ENCODE data around the gene CEBPG.

CEBPG gene

DNA sequence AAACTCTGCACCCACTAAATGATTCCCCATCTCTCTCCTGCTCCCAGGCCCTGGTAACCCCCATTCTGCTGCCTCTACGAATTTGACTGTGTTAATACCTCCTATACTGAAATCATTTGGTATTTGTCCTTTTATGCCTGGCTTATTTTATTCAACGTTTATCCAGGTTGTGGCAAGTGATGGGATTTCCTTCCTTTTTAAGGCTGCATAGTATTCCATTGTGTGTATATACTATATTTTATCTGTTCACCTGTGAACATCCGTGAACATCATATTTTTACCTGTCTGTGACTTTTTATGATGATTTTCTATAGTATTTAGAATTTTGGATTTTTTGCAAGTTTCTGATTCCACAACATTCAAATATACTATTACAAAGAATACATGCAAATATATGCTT is 13.9 kb upstream of the CEBPG start:
- Histone ChIP-seq H2AFZ (ENCODE audit: low read length) (no peak overlapping the region), H2BK5ac (ENCODE audit: low read length) (no peak overlapping the region), H3K4me3 (ENCODE audit: low read length in 2 of 2) (no peak overlapping the region), H3K79me1 (ENCODE audit: low read depth, low read length) (no peaks in the 10 kb centered on the region), H2AK5ac (ENCODE audit: low read depth, low read length) (no peak overlapping the region), H2BK15ac (ENCODE audit: low read length) (no peak overlapping the region), H4K91ac (ENCODE audit: low read depth, low read length, poor library complexity) (no peak overlapping the region), H3K9ac (ENCODE audit: low read depth, low read length, poor library complexity) (no peak overlapping the region), H3K27ac (replicated peaks; ENCODE audit: low read length) (no peak overlapping the region), H3K18ac (ENCODE audit: low read length) (no peak overlapping the region), H3K4me1 (ENCODE audit: control insufficient read depth in 2 of 2, insufficient read depth in 1 of 2, low read depth in 1 of 2, low read length in 2 of 2) (no peaks in the 10 kb centered on the region), H3K9me3 (replicated peaks in 1 of 2; ENCODE audit: control insufficient read depth in 2 of 2, insufficient read depth in 1 of 2, low read depth in 1 of 2, low read length in 2 of 2) (peaks cover 0 to 4% of the 10 kb centered on the region in 2 donors), H3K36me3 (replicated peaks in 1 of 2; ENCODE audit: control insufficient read depth in 2 of 2, insufficient read depth in 2 of 2, low read length in 2 of 2) (no peaks in the 10 kb centered on the region), H2BK12ac (ENCODE audit: low read length) (no peak overlapping the region), H3K14ac (ENCODE audit: low read length) (no peak overlapping the region), H4K8ac (ENCODE audit: low read depth, low read length) (no peak overlapping the region), H3K23ac (ENCODE audit: low read depth, low read length, poor library complexity) (no peak overlapping the region), H3K4me2 (ENCODE audit: insufficient read depth, low read length, poor library complexity, severe bottlenecking) (no peak overlapping the region), H3K27me3 (ENCODE audit: control insufficient read depth in 3 of 3, insufficient read depth in 3 of 3, low read depth in 1 of 3, low read length in 3 of 3) (peaks cover 0 to 28% (median 0%) of the 10 kb centered on the region in 3 experiments), H2BK120ac (ENCODE audit: low read depth, low read length) (no peak overlapping the region), H3K4ac (ENCODE audit: low read length) (no peak overlapping the region)
- WGBS, 2 donors (ENCODE audit: extremely low coverage in 2 of 2, insufficient read length in 2 of 2, insufficient replicate concordance in 1 of 2) = no CpG with 5 or more reads among the region's 3 CpGs
- DNase-seq (ENCODE audit: low spot score) = no peak

- Histone ChIP-seq H3K9ac (ENCODE audit: low read depth, low read length, poor library complexity) (no peak overlapping the region), H3K4me1 (ENCODE audit: control insufficient read depth in 2 of 2, insufficient read depth in 1 of 2, low read depth in 1 of 2, low read length in 2 of 2) (no peaks in the 10 kb centered on the region), H2BK15ac (ENCODE audit: low read length) (no peak overlapping the region), H2AK5ac (ENCODE audit: low read depth, low read length) (no peak overlapping the region), H3K79me1 (ENCODE audit: low read depth, low read length) (no peaks in the 10 kb centered on the region), H3K23ac (ENCODE audit: low read depth, low read length, poor library complexity) (no peak overlapping the region), H3K4me2 (ENCODE audit: insufficient read depth, low read length, poor library complexity, severe bottlenecking) (no peak overlapping the region), H3K27ac (replicated peaks; ENCODE audit: low read length) (no peak overlapping the region), H3K36me3 (replicated peaks in 1 of 2; ENCODE audit: control insufficient read depth in 2 of 2, insufficient read depth in 2 of 2, low read length in 2 of 2) (no peaks in the 10 kb centered on the region), H3K18ac (ENCODE audit: low read length) (no peak overlapping the region), H2BK5ac (ENCODE audit: low read length) (no peak overlapping the region), H2BK12ac (ENCODE audit: low read length) (no peak overlapping the region), H3K27me3 (ENCODE audit: control insufficient read depth in 3 of 3, insufficient read depth in 3 of 3, low read depth in 1 of 3, low read length in 3 of 3) (peaks cover 0 to 44% (median 0%) of the 10 kb centered on the region in 3 experiments), H2AFZ (ENCODE audit: low read length) (no peak overlapping the region), H3K9me3 (replicated peaks in 1 of 2; ENCODE audit: control insufficient read depth in 2 of 2, insufficient read depth in 1 of 2, low read depth in 1 of 2, low read length in 2 of 2) (no peaks in the 10 kb centered on the region), H3K4ac (ENCODE audit: low read length) (no peak overlapping the region), H2BK120ac (ENCODE audit: low read depth, low read length) (no peak overlapping the region), H4K91ac (ENCODE audit: low read depth, low read length, poor library complexity) (no peak overlapping the region), H4K8ac (ENCODE audit: low read depth, low read length) (no peak overlapping the region), H3K4me3 (ENCODE audit: low read length in 2 of 2) (no peak overlapping the region), H3K14ac (ENCODE audit: low read length) (no peak overlapping the region)
- no CpG with 5 or more reads among the region's 6 CpGs for WGBS, 2 donors (ENCODE audit: extremely low coverage in 2 of 2, insufficient read length in 2 of 2, insufficient replicate concordance in 1 of 2)
- no peak for DNase-seq (ENCODE audit: low spot score)
These were observed 10.8 kb upstream of the CEBPG start for GRCh38 chr19:33362508-33363228.

- H4K8ac ChIP-seq (ENCODE audit: low read depth, low read length) = no peak overlapping the region
- no peak overlapping the region for H2BK12ac ChIP-seq (ENCODE audit: low read length)
- no peaks in the 10 kb centered on the region for H3K9me3 ChIP-seq (replicated peaks in 1 of 2; ENCODE audit: control insufficient read depth in 2 of 2, insufficient read depth in 1 of 2, low read depth in 1 of 2, low read length in 2 of 2)
- no peak overlapping the region for H2AK5ac ChIP-seq (ENCODE audit: low read depth, low read length)
- H3K23ac ChIP-seq (ENCODE audit: low read depth, low read length, poor library complexity) = no peak overlapping the region
- no peak overlapping the region for H3K4me2 ChIP-seq (ENCODE audit: insufficient read depth, low read length, poor library complexity, severe bottlenecking)
- no peak overlapping the region for H3K4me3 ChIP-seq (ENCODE audit: low read length in 2 of 2)
- H2BK15ac ChIP-seq (ENCODE audit: low read length) = no peak overlapping the region
- peaks cover 0 to 46% (median 0%) of the 10 kb centered on the region in 3 experiments for H3K27me3 ChIP-seq (ENCODE audit: control insufficient read depth in 3 of 3, insufficient read depth in 3 of 3, low read depth in 1 of 3, low read length in 3 of 3)
- H3K18ac ChIP-seq (ENCODE audit: low read length) = no peak overlapping the region
- no peaks in the 10 kb centered on the region for H3K36me3 ChIP-seq (replicated peaks in 1 of 2; ENCODE audit: control insufficient read depth in 2 of 2, insufficient read depth in 2 of 2, low read length in 2 of 2)
- no peak for DNase-seq (ENCODE audit: low spot score)
- no peak overlapping the region for H3K4ac ChIP-seq (ENCODE audit: low read length)
- no peaks in the 10 kb centered on the region for H3K79me1 ChIP-seq (ENCODE audit: low read depth, low read length)
- H2BK5ac ChIP-seq (ENCODE audit: low read length) = no peak overlapping the region
- no peaks in the 10 kb centered on the region for H3K4me1 ChIP-seq (ENCODE audit: control insufficient read depth in 2 of 2, insufficient read depth in 1 of 2, low read depth in 1 of 2, low read length in 2 of 2)
- no peak overlapping the region for H3K9ac ChIP-seq (ENCODE audit: low read depth, low read length, poor library complexity)
- no CpG with 5 or more reads among the region's 5 CpGs for WGBS, 2 donors (ENCODE audit: extremely low coverage in 2 of 2, insufficient read length in 2 of 2, insufficient replicate concordance in 1 of 2)
- no peak overlapping the region for H3K14ac ChIP-seq (ENCODE audit: low read length)
- H3K27ac ChIP-seq (replicated peaks; ENCODE audit: low read length) = no peak overlapping the region
- H4K91ac ChIP-seq (ENCODE audit: low read depth, low read length, poor library complexity) = no peak overlapping the region
- H2BK120ac ChIP-seq (ENCODE audit: low read depth, low read length) = no peak overlapping the region
- H2AFZ ChIP-seq (ENCODE audit: low read length) = no peak overlapping the region
These were observed 10.0 kb upstream of the CEBPG start for GRCh38 chr19:33363476-33363875.

DNA sequence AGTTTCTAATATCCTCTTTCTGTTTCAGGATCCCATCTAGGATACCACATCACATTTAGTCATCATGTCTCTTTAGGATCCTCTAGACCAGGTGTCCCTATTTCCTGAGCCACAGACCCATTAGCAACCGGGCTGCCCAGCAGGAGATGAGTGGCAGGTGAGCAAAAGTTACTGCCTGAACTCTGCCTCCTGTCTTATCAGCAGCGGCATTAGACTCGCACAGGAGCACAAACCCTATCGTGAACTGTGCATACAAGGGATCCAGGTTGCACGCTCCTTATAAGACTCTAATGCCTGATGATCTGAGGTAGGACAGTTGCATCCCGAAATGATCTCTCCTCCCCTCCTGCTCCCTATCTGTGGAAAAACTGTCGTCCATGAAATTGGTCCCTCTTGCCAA is 7.8 kb upstream of the CEBPG start:
- no CpG with 5 or more reads among the region's 7 CpGs for WGBS, 2 donors (ENCODE audit: extremely low coverage in 2 of 2, insufficient read length in 2 of 2, insufficient replicate concordance in 1 of 2)
- Histone ChIP-seq H2BK15ac (ENCODE audit: low read length) (no peak overlapping the region), H3K9ac (ENCODE audit: low read depth, low read length, poor library complexity) (no peak overlapping the region), H2BK12ac (ENCODE audit: low read length) (no peak overlapping the region), H2AK5ac (ENCODE audit: low read depth, low read length) (no peak overlapping the region), H4K8ac (ENCODE audit: low read depth, low read length) (no peak overlapping the region), H3K79me1 (ENCODE audit: low read depth, low read length) (no peaks in the 10 kb centered on the region), H3K27ac (replicated peaks; ENCODE audit: low read length) (no peak overlapping the region), H3K23ac (ENCODE audit: low read depth, low read length, poor library complexity) (no peak overlapping the region), H3K14ac (ENCODE audit: low read length) (no peak overlapping the region), H3K9me3 (replicated peaks in 1 of 2; ENCODE audit: control insufficient read depth in 2 of 2, insufficient read depth in 1 of 2, low read depth in 1 of 2, low read length in 2 of 2) (no peaks in the 10 kb centered on the region), H3K27me3 (ENCODE audit: control insufficient read depth in 3 of 3, insufficient read depth in 3 of 3, low read depth in 1 of 3, low read length in 3 of 3) (peaks cover 0 to 54% (median 0%) of the 10 kb centered on the region in 3 experiments), H3K18ac (ENCODE audit: low read length) (no peak overlapping the region), H2AFZ (ENCODE audit: low read length) (no peak overlapping the region), H3K4ac (ENCODE audit: low read length) (no peak overlapping the region), H2BK120ac (ENCODE audit: low read depth, low read length) (no peak overlapping the region), H2BK5ac (ENCODE audit: low read length) (no peak overlapping the region), H3K36me3 (replicated peaks in 1 of 2; ENCODE audit: control insufficient read depth in 2 of 2, insufficient read depth in 2 of 2, low read length in 2 of 2) (no peaks in the 10 kb centered on the region), H4K91ac (ENCODE audit: low read depth, low read length, poor library complexity) (no peak overlapping the region), H3K4me3 (ENCODE audit: low read length in 2 of 2) (no peak overlapping the region), H3K4me2 (ENCODE audit: insufficient read depth, low read length, poor library complexity, severe bottlenecking) (no peak overlapping the region), H3K4me1 (ENCODE audit: control insufficient read depth in 2 of 2, insufficient read depth in 1 of 2, low read depth in 1 of 2, low read length in 2 of 2) (no peaks in the 10 kb centered on the region)
- DNase-seq (ENCODE audit: low spot score) = no peak

All from neuronal stem cell (in vitro differentiated cells).